Progenitor cell of endocrine pancreas (in vitro differentiated cells): ENCODE data around the gene C1orf21. TPM values are rescaled to one million over a fixed set of nuclear protein-coding genes. Genes with fewer than 3 reads are reported as not detected.
A peak's percentile ranks its signal among the peaks of the same experiment; 100 is the strongest.
"Not testable (repeated sequence)": the region's sequence is repeated elsewhere in the genome, so short reads cannot be mapped to it uniquely, and the experiment has no call there.

Experiments
- DNase-seq: peaks from one replicate; pipeline ENCODE4 v3.0.0; 2021; ENCODE audit warnings: low spot score; ENCODE audit not compliant: unreplicated experiment
- H3K27ac Mint-ChIP-seq: 2 replicates; pipeline ENCODE4 v1.8.0; 2021; ENCODE audit warnings: mild to moderate bottlenecking, moderate library complexity, mixed read lengths
- H3K27me3 Mint-ChIP-seq: 2 replicates; pipeline ENCODE4 v1.8.0; 2021; ENCODE audit warnings: mixed read lengths
- H3K36me3 Mint-ChIP-seq: 2 replicates; pipeline ENCODE4 v1.8.0; 2022; ENCODE audit warnings: mixed read lengths; ENCODE audit not compliant: insufficient read depth
- H3K4me1 Mint-ChIP-seq: 2 replicates; pipeline ENCODE4 v1.8.0; 2021; ENCODE audit warnings: low read depth, mixed read lengths
- H3K4me3 Mint-ChIP-seq: 2 replicates; pipeline ENCODE4 v1.8.0; 2021; ENCODE audit warnings: low read depth, mild to moderate bottlenecking, moderate library complexity, mixed read lengths
- H3K9me3 Mint-ChIP-seq: 2 replicates; pipeline ENCODE4 v1.8.0; 2021; ENCODE audit warnings: low read depth, mixed read lengths
- long read RNA-seq: library from polyadenylated mRNA; unstranded; transcript quantifications from one replicate; pipeline ENCODE4 v2.0.0, GENCODE V29; 2020
- total RNA-seq: library from RNA; stranded (reverse); gene quantifications from 2 replicates; pipeline ENCODE4 v1.2.1, GENCODE V29; 2021
- TF ChIP-seq, protein P1 (sequence below): fragments of 200-600 bp; sonication (generic); IDR thresholded peaks from one replicate; pipeline ENCODE4 v1.5.0; 2021; ENCODE audit warnings: antibody characterized with exemption, mild to moderate bottlenecking; ENCODE audit not compliant: unreplicated experiment

Gene C1orf21
- 10.0 and 11.3 TPM in 2 replicates for total RNA-seq
- long read RNA-seq, full-length matches to known transcripts, result 2 of 7 reads
- long read RNA-seq, partial matches to known transcripts, result 4 of 7 reads
- long read RNA-seq, other reads (novel, unspliced or antisense), result 1 of 7 reads

GRCh38 chr1:184386312-184387068 lies at the start of gene C1orf21:
C1orf21 (plus strand) TSS chr1:184387029; CDS start chr1:184477510, 90,481 bp downstream.
- no peaks in the 10 kb centered on the region for H3K36me3 Mint-ChIP-seq
- H3K4me1 Mint-ChIP-seq, result peaks cover 12% of the 10 kb centered on the region
- TF ChIP-seq, protein P1, sequence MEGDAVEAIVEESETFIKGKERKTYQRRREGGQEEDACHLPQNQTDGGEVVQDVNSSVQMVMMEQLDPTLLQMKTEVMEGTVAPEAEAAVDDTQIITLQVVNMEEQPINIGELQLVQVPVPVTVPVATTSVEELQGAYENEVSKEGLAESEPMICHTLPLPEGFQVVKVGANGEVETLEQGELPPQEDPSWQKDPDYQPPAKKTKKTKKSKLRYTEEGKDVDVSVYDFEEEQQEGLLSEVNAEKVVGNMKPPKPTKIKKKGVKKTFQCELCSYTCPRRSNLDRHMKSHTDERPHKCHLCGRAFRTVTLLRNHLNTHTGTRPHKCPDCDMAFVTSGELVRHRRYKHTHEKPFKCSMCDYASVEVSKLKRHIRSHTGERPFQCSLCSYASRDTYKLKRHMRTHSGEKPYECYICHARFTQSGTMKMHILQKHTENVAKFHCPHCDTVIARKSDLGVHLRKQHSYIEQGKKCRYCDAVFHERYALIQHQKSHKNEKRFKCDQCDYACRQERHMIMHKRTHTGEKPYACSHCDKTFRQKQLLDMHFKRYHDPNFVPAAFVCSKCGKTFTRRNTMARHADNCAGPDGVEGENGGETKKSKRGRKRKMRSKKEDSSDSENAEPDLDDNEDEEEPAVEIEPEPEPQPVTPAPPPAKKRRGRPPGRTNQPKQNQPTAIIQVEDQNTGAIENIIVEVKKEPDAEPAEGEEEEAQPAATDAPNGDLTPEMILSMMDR, result no peak
- H3K27me3 Mint-ChIP-seq, result peaks cover 77% of the 10 kb centered on the region
- peak within 1 kb of the TSS; percentile 80 for H3K27ac Mint-ChIP-seq
- peak within 1 kb of the TSS; percentile 87 for H3K4me3 Mint-ChIP-seq
- no peaks in the 10 kb centered on the region for H3K9me3 Mint-ChIP-seq
- peak; percentile 85 for DNase-seq

DNA sequence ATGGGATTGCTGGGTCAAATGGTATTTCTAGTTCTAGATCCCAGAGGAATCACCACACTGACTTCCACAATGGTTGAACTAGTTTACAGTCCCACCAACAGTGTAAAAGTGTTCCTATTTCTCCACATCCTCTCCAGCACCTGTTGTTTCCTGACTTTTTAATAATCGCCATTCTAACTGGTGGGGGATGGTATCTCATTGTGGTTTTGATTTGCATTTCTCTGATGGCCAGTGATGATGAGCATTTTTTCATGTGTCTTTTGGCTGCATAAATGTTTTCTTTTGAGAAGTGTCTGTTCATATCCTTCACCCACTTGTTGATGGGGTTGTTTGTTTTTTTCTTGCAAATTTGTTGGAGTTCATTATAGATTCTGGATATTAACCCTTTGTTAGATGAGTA lies 49.0 kb upstream of the C1orf21 start:
- H3K4me3 Mint-ChIP-seq, H3K9me3 Mint-ChIP-seq, H3K27me3 Mint-ChIP-seq, H3K36me3 Mint-ChIP-seq, H3K27ac Mint-ChIP-seq, DNase-seq, H3K4me1 Mint-ChIP-seq: not testable (repeated sequence)

- Mint-ChIP-seq H3K9me3 (peaks cover 8% of the 10 kb centered on the region), H3K27me3 (no peaks in the 10 kb centered on the region), H3K4me1 (no peaks in the 10 kb centered on the region), H3K27ac (no peak overlapping the region), H3K4me3 (no peak overlapping the region), H3K36me3 (no peaks in the 10 kb centered on the region)
- TF ChIP-seq, protein P1, result peak; percentile 32
- DNase-seq, result no peak
Observed at GRCh38 chr1:184340984-184341383, 45.8 kb upstream of the C1orf21 start.

DNA sequence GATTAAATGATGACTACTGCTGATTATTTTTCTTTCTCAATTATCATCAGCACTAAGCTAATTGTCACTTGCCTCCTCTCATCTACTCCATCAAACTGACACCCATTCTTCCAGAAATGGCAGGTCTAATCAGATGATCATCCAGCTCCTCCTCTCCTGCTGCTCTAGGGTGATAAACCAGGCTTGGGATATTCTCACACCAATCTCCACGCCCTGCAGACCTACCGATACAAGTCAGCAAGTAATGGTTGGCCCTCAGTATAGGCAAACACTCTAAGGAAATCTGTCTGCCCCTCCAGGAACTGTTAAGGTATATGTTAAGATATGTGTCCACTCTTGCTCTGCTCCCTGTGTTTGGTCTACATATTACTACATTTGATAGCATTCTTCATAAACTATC lies 36.3 kb upstream of the C1orf21 start:
- H3K9me3 Mint-ChIP-seq, result no peaks in the 10 kb centered on the region
- H3K27me3 Mint-ChIP-seq, result no peaks in the 10 kb centered on the region
- no peak for DNase-seq
- TF ChIP-seq, protein P1, result no peak
- no peak overlapping the region for H3K27ac Mint-ChIP-seq
- no peak overlapping the region for H3K4me3 Mint-ChIP-seq
- no peaks in the 10 kb centered on the region for H3K4me1 Mint-ChIP-seq
- H3K36me3 Mint-ChIP-seq, result no peaks in the 10 kb centered on the region

DNA sequence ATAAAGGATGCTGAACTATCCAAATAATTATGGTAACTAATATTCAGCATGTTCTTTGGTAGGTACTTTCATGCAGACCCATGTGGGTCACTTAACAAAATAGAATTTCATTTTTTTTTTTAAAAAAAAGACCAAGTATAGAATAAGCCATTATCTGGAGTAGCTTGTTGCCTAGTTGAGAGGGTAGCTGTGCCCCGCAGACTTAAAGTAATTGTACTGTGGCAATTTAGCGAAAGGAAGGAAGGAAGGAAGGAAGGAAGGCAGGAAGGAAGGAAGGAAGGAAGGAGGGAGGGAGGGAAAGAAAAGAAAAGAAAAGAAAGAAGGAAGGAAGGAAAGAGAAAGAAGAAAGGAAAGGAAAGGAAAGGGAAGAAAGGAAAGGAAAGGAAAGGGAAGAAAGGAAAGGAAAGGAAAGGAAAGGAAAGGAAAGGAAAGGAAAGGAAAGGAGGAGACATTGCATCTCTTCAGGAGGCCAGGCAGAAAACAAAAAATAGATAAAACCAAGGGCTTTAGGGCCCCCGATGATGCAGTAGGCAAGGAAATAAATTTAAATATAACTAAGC lies 35.3 kb upstream of the C1orf21 start:
- H3K36me3 Mint-ChIP-seq, result no peaks in the 10 kb centered on the region
- no peaks in the 10 kb centered on the region for H3K27me3 Mint-ChIP-seq
- no peaks in the 10 kb centered on the region for H3K4me1 Mint-ChIP-seq
- DNase-seq, result no peak
- no peak overlapping the region for H3K4me3 Mint-ChIP-seq
- TF ChIP-seq, protein P1, result no peak
- no peak overlapping the region for H3K27ac Mint-ChIP-seq
- no peaks in the 10 kb centered on the region for H3K9me3 Mint-ChIP-seq
